Activated T-cell treated with anti-CD3 and anti-CD28 coated beads for 1 hour (primary cell): ENCODE measurements around the gene CCDC9.
"Not testable (repeated sequence)": the region's sequence is repeated elsewhere in the genome, so short reads cannot be mapped to it uniquely, and the experiment has no call there.

ENCODE experiments used
- DNase-seq: peaks from one replicate; pipeline ENCODE4 v3.0.0-alpha.2; 2020; ENCODE audit warnings: low read depth

The CCDC9 gene

GRCh38 chr19:47232422-47233211 is 23.7 kb upstream of the CCDC9 start:
- DNase-seq = no peak

GRCh38 chr19:47236072-47236675 is 20.2 kb upstream of the CCDC9 start:
- DNase-seq = no peak

- no peak for DNase-seq
Observed at GRCh38 chr19:47239152-47239551, 17.2 kb upstream of the CCDC9 start.

GRCh38 chr19:47239610-47240296 is 16.6 kb upstream of the CCDC9 start:
- peak; percentile 46 for DNase-seq

- no peak for DNase-seq
Observed at GRCh38 chr19:47240556-47240955, 15.8 kb upstream of the CCDC9 start.

GRCh38 chr19:47240996-47241918 is 15.1 kb upstream of the CCDC9 start:
- peak; percentile 88 for DNase-seq

GRCh38 chr19:47241919-47242577 is 14.3 kb upstream of the CCDC9 start:
- DNase-seq = no peak

- DNase-seq = no peak
Observed at GRCh38 chr19:47243364-47243775, 13.0 kb upstream of the CCDC9 start.

- peak; percentile 78 for DNase-seq
Observed at GRCh38 chr19:47243776-47244547, 12.4 kb upstream of the CCDC9 start.

GRCh38 chr19:47247308-47247990 is 8.9 kb upstream of the CCDC9 start:
- peak; percentile 86 for DNase-seq

GRCh38 chr19:47253016-47253415 is 3.3 kb upstream of the CCDC9 start:
- DNase-seq = not testable (repeated sequence)

- no peak for DNase-seq
Observed at GRCh38 chr19:47253467-47253881, 2.9 kb upstream of the CCDC9 start.

GRCh38 chr19:47253970-47254369 is 2.4 kb upstream of the CCDC9 start:
- no peak for DNase-seq

GRCh38 chr19:47256693-47257410 is 527 bp downstream of the CCDC9 start:
- peak; percentile 98 for DNase-seq

- no peak for DNase-seq
Observed at GRCh38 chr19:47257411-47258169, 1.3 kb downstream of the CCDC9 start.

GRCh38 chr19:47258434-47258833 is 2.1 kb downstream of the CCDC9 start:
- DNase-seq = no peak

GRCh38 chr19:47258895-47259555 is 2.7 kb downstream of the CCDC9 start:
- DNase-seq = no peak

GRCh38 chr19:47260476-47260875 is 4.2 kb downstream of the CCDC9 start:
- DNase-seq = no peak
